Liver (tissue), 3 donors: Measurements from ENCODE around the gene RASAL2.

Source experiments
- EGR1 ChIP-seq, 2 donors: IDR thresholded peaks; 2 replicates each; pipeline ENCODE4 v1.6.1; 2016 to 2018; ENCODE audit warnings: antibody characterized with exemption in 2 of 2, low read depth in 2 of 2
- GABPA ChIP-seq, 2 donors: IDR thresholded peaks in 1 of 2; conservative IDR thresholded peaks in 1 of 2; 2 replicates each; pipeline ENCODE4 v1.6.1; 2016; ENCODE audit warnings: antibody characterized with exemption in 2 of 2, mild to moderate bottlenecking in 1 of 2, moderate library complexity in 1 of 2
- HNF4G ChIP-seq: IDR thresholded peaks from 2 replicates; pipeline ENCODE4 v1.6.1; 2016; ENCODE audit warnings: antibody characterized with exemption
- JUND ChIP-seq, 2 donors: IDR thresholded peaks; 2 replicates each; pipeline ENCODE4 v1.6.1; 2016; ENCODE audit warnings: antibody characterized with exemption in 2 of 2
- RAD21 ChIP-seq, 2 donors: IDR thresholded peaks; 2 replicates each; pipeline ENCODE4 v1.6.1; 2016; ENCODE audit warnings: antibody characterized with exemption in 2 of 2, mild to moderate bottlenecking in 2 of 2
- RXRA ChIP-seq, 2 donors: IDR thresholded peaks; 2 replicates each; pipeline ENCODE4 v1.6.1; 2017 to 2018; ENCODE audit warnings: antibody characterized with exemption in 2 of 2, mild to moderate bottlenecking in 1 of 2
- TAF1 ChIP-seq: conservative IDR thresholded peaks from 2 replicates; pipeline ENCODE4 v1.6.1; 2016; ENCODE audit warnings: antibody characterized with exemption, mild to moderate bottlenecking
- YY1 ChIP-seq: IDR thresholded peaks from 2 replicates; pipeline ENCODE4 v1.6.1; 2016; ENCODE audit warnings: antibody characterized with exemption, mild to moderate bottlenecking
- TF ChIP-seq, protein P1 (sequence below): fragments of 150-350 bp; IDR thresholded peaks from 2 replicates; pipeline ENCODE4 v1.5.1; 2017; ENCODE audit warnings: improper control_type of control experiment, low read depth, low read length; ENCODE audit not compliant: missing input control
- TF ChIP-seq, protein P2 (sequence below): IDR thresholded peaks from 2 replicates; pipeline ENCODE4 v1.6.1; 2016; ENCODE audit warnings: antibody characterized with exemption
- TF ChIP-seq, protein P3 (sequence below): IDR thresholded peaks from 2 replicates; pipeline ENCODE4 v1.6.1; 2016; ENCODE audit warnings: antibody characterized with exemption
- TF ChIP-seq, protein P4 (sequence below): IDR thresholded peaks from 2 replicates; pipeline ENCODE4 v1.6.1; 2016; ENCODE audit warnings: antibody characterized with exemption, mild to moderate bottlenecking
- donor health status: healthy.
- donor health status: healthy.

DNA sequence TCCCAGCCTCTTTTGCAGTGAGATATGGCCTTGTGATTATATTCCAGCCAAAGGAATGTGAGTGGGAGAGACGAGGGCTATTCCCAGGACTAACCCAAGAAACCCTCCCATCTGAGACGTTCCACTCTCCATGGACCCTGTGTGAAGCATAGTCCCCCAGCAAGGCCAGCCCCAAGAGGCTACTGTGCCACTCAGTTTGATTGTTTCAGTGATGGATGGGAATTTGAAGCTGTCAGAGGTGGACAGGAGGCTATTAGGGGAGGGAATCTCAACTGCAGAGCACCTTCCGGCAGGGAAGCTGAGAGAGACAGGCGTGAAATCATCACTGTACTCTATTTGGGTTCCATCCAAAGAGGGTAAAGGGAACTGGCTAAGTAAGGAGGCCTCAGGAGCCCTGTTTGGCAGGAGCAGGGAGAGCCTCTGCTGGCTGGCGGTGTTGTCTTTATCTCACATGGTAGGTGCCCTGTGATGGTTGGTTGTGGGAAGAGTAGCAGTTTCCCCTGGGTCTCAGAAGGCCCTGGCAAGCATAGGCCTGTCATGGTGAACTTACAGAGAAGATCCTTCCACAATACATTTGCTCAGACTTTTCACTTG is 415.6 kb downstream of the RASAL2 start:
- TF ChIP-seq, protein P1, sequence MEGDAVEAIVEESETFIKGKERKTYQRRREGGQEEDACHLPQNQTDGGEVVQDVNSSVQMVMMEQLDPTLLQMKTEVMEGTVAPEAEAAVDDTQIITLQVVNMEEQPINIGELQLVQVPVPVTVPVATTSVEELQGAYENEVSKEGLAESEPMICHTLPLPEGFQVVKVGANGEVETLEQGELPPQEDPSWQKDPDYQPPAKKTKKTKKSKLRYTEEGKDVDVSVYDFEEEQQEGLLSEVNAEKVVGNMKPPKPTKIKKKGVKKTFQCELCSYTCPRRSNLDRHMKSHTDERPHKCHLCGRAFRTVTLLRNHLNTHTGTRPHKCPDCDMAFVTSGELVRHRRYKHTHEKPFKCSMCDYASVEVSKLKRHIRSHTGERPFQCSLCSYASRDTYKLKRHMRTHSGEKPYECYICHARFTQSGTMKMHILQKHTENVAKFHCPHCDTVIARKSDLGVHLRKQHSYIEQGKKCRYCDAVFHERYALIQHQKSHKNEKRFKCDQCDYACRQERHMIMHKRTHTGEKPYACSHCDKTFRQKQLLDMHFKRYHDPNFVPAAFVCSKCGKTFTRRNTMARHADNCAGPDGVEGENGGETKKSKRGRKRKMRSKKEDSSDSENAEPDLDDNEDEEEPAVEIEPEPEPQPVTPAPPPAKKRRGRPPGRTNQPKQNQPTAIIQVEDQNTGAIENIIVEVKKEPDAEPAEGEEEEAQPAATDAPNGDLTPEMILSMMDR = no peak
- TF ChIP-seq, protein P2, sequence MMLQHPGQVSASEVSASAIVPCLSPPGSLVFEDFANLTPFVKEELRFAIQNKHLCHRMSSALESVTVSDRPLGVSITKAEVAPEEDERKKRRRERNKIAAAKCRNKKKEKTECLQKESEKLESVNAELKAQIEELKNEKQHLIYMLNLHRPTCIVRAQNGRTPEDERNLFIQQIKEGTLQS = no peak
- TF ChIP-seq RXRA (IDR thresholded peaks at IDR 0.05) (no peak), YY1 (no peak), RAD21 (IDR thresholded peaks at IDR 0.05) (no peak), TAF1 (no peak), GABPA (IDR thresholded peaks at IDR 0.05 in 1 of 2, conservative IDR thresholded peaks at IDR 0.05 in 1 of 2) (no peak), HNF4G (no peak), EGR1 (IDR thresholded peaks at IDR 0.05; ENCODE audit: low read depth in 2 of 2) (no peak), JUND (IDR thresholded peaks at IDR 0.05) (no peak)
- TF ChIP-seq, protein P3, sequence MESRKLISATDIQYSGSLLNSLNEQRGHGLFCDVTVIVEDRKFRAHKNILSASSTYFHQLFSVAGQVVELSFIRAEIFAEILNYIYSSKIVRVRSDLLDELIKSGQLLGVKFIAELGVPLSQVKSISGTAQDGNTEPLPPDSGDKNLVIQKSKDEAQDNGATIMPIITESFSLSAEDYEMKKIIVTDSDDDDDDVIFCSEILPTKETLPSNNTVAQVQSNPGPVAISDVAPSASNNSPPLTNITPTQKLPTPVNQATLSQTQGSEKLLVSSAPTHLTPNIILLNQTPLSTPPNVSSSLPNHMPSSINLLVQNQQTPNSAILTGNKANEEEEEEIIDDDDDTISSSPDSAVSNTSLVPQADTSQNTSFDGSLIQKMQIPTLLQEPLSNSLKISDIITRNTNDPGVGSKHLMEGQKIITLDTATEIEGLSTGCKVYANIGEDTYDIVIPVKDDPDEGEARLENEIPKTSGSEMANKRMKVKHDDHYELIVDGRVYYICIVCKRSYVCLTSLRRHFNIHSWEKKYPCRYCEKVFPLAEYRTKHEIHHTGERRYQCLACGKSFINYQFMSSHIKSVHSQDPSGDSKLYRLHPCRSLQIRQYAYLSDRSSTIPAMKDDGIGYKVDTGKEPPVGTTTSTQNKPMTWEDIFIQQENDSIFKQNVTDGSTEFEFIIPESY = no peak
- TF ChIP-seq, protein P4, sequence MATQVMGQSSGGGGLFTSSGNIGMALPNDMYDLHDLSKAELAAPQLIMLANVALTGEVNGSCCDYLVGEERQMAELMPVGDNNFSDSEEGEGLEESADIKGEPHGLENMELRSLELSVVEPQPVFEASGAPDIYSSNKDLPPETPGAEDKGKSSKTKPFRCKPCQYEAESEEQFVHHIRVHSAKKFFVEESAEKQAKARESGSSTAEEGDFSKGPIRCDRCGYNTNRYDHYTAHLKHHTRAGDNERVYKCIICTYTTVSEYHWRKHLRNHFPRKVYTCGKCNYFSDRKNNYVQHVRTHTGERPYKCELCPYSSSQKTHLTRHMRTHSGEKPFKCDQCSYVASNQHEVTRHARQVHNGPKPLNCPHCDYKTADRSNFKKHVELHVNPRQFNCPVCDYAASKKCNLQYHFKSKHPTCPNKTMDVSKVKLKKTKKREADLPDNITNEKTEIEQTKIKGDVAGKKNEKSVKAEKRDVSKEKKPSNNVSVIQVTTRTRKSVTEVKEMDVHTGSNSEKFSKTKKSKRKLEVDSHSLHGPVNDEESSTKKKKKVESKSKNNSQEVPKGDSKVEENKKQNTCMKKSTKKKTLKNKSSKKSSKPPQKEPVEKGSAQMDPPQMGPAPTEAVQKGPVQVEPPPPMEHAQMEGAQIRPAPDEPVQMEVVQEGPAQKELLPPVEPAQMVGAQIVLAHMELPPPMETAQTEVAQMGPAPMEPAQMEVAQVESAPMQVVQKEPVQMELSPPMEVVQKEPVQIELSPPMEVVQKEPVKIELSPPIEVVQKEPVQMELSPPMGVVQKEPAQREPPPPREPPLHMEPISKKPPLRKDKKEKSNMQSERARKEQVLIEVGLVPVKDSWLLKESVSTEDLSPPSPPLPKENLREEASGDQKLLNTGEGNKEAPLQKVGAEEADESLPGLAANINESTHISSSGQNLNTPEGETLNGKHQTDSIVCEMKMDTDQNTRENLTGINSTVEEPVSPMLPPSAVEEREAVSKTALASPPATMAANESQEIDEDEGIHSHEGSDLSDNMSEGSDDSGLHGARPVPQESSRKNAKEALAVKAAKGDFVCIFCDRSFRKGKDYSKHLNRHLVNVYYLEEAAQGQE = no peak
